ENCODE data around the gene MEDAG. TPM values are rescaled to one million over a fixed set of nuclear protein-coding genes. Genes with fewer than 3 reads are reported as not detected.

MEDAG gene
- total and polyA plus RNA-seq, 2 donors (not counting 3 experiments of a cell fraction or from before 2014, with no cell fraction given): 27.2 TPM

GRCh38 chr13:30907121-30907861 lies 1.2 kb downstream of the MEDAG start:
- Histone ChIP-seq H3K9me1 (replicated peaks; ENCODE audit: control insufficient read depth, extremely low read depth, insufficient read depth, low read length) (no peaks in the 10 kb centered on the region), H4K20me1 (replicated peaks; ENCODE audit: control insufficient read depth, extremely low read depth, insufficient read depth, low read length) (no peaks in the 10 kb centered on the region), H2AFZ (ENCODE audit: low read depth, low read length) (peak overlapping the region; percentile 13), H3K27ac (ENCODE audit: insufficient read depth, low read depth, low read length) (peak overlapping the region; percentile 79), H3K27me3 (ENCODE audit: control insufficient read depth in 2 of 2, insufficient read depth in 2 of 2, low read length in 2 of 2) (no peaks in the 10 kb centered on the region), H3K36me3 (ENCODE audit: control insufficient read depth in 2 of 2, extremely low read depth in 1 of 2, insufficient read depth in 2 of 2, low read length in 2 of 2) (no peaks in the 10 kb centered on the region), H3K9me3 (replicated peaks; ENCODE audit: control insufficient read depth, insufficient read depth, low read length) (no peaks in the 10 kb centered on the region), H3K79me2 (ENCODE audit: control insufficient read depth, insufficient read depth, low read length) (peaks cover 12% of the 10 kb centered on the region), H3K9ac (replicated peaks; ENCODE audit: extremely low read depth, insufficient read depth, low read length) (peak overlapping the region; percentile 81), H3K4me2 (ENCODE audit: insufficient read depth, low read length) (peak overlapping the region; percentile 74), H3K4me3 (replicated peaks in 1 of 3; ENCODE audit: insufficient read depth in 1 of 3, low read depth in 1 of 3, low read length in 3 of 3) (peak overlapping the region; percentile 7 to 43 (median 38)), H3K4me1 (ENCODE audit: control insufficient read depth, extremely low read depth, insufficient read depth, low read length) (peaks cover 32% of the 10 kb centered on the region)
- BruUV-seq (replicated peaks): TSS peak; percentile 22
- intact Hi-C loops (cut with micrococcal nuclease): loop anchor here (1.0 to 2.0 kb wide), 3 partner anchors 37 to 138 kb away; no protein-coding TSS in a partner anchor
- ChIA-PET CTCF (interaction anchor here (1.1 to 3.0 kb wide), 9 partner anchors 14 to 775 kb away, joined by 3 to 13 read pairs (median 5); no protein-coding TSS in a partner anchor), POLR2A (interaction anchor here (1.0 kb wide), 1 partner anchor 28 kb away, joined by 3 read pairs; no protein-coding TSS in a partner anchor)
- FAIRE-seq (peak; percentile 74), DNase-seq (ENCODE audit: low read depth, low spot score) (peak; percentile 77)
- TF ChIP-seq MYC (IDR thresholded peaks at IDR 0.05; ENCODE audit: low read depth, low read length) (no peak), POLR2A (IDR thresholded peaks at IDR 0.05; ENCODE audit: low read depth, low read length) (no peak), POLR2AphosphoS5 (IDR thresholded peaks at IDR 0.05; ENCODE audit: insufficient read depth, low read depth, low read length) (no peak), JUN (IDR thresholded peaks at IDR 0.05; ENCODE audit: borderline replicate concordance, insufficient read depth, insufficient read length, low read depth) (no peak)
- dilution Hi-C loops (cut with MboI; ENCODE audit: extremely low pct_ligation_motif_present, low sequenced_read_pairs): no loop called here

- Histone ChIP-seq H3K36me3 (ENCODE audit: control insufficient read depth in 2 of 2, extremely low read depth in 1 of 2, insufficient read depth in 2 of 2, low read length in 2 of 2) (no peaks in the 10 kb centered on the region), H3K9me1 (replicated peaks; ENCODE audit: control insufficient read depth, extremely low read depth, insufficient read depth, low read length) (no peaks in the 10 kb centered on the region), H3K27me3 (ENCODE audit: control insufficient read depth in 2 of 2, insufficient read depth in 2 of 2, low read length in 2 of 2) (no peaks in the 10 kb centered on the region), H3K27ac (ENCODE audit: insufficient read depth, low read depth, low read length) (peak overlapping the region; percentile 79), H3K4me3 (replicated peaks in 1 of 3; ENCODE audit: insufficient read depth in 1 of 3, low read depth in 1 of 3, low read length in 3 of 3) (peak overlapping the region in 1 of 3 experiments; percentile 38), H2AFZ (ENCODE audit: low read depth, low read length) (peak overlapping the region; percentile 30), H4K20me1 (replicated peaks; ENCODE audit: control insufficient read depth, extremely low read depth, insufficient read depth, low read length) (peaks cover 3% of the 10 kb centered on the region), H3K4me2 (ENCODE audit: insufficient read depth, low read length) (peak overlapping the region; percentile 74), H3K9me3 (replicated peaks; ENCODE audit: control insufficient read depth, insufficient read depth, low read length) (no peaks in the 10 kb centered on the region), H3K4me1 (ENCODE audit: control insufficient read depth, extremely low read depth, insufficient read depth, low read length) (peaks cover 32% of the 10 kb centered on the region), H3K9ac (replicated peaks; ENCODE audit: extremely low read depth, insufficient read depth, low read length) (peak overlapping the region; percentile 81), H3K79me2 (ENCODE audit: control insufficient read depth, insufficient read depth, low read length) (peaks cover 15% of the 10 kb centered on the region)
- dilution Hi-C loops (cut with MboI; ENCODE audit: extremely low pct_ligation_motif_present, low sequenced_read_pairs): no loop called here
- intact Hi-C loops (cut with micrococcal nuclease): loop anchor here (1.0 to 2.0 kb wide), 2 partner anchors 9 to 292 kb away; partner anchors contain the start of gene USPL1
- POLR2A ChIA-PET: interaction anchor here (0.7 to 1.5 kb wide), 2 partner anchors 35 to 38 kb away, joined by 4 to 15 read pairs; no protein-coding TSS in a partner anchor
- DNase-seq (ENCODE audit: low read depth, low spot score) (peak; percentile 75), FAIRE-seq (peak; percentile 66)
- CTCF ChIA-PET: interaction anchor here (0.6 to 3.0 kb wide), 13 partner anchors 10 to 233 kb away, joined by 3 to 13 read pairs (median 3); no protein-coding TSS in a partner anchor
- TF ChIP-seq GATA2 (IDR thresholded peaks at IDR 0.05; ENCODE audit: insufficient read depth, insufficient read length, low read depth, low read length): no peak
- TF ChIP-seq EZH2 (IDR thresholded peaks at IDR 0.05; ENCODE audit: borderline replicate concordance, low read depth, low read length, severe bottlenecking): no peak
- BruUV-seq (replicated peaks): no TSS peak
Observed at GRCh38 chr13:30908416-30908980, 2.4 kb downstream of the MEDAG start.

Measured in endothelial cell of umbilical vein (primary cell).